Ramos (cell line): Measurements from ENCODE around the gene ADAM17.

Experiments
- in situ Hi-C: fragments of 300-500 bp; cut with MboI; formaldehyde crosslinking; loops from one replicate; pipeline ENCODE4 v1.14.3; 2022; ENCODE audit warnings: low sequenced_read_pairs; ENCODE audit not compliant: unreplicated experiment

Gene ADAM17

GRCh38 chr2:9474361-9475057, 81.1 kb downstream of the ADAM17 start, which contains the start of gene IAH1:
TSS of gene IAH1 (plus strand) at chr2:9474551. CDS start at chr2:9474567, 16 bp downstream.
- in situ Hi-C loops: no loop called here

- in situ Hi-C loops: no loop called here
Measured at GRCh38 chr2:9473985-9474360, 81.7 kb downstream of the ADAM17 start.

- in situ Hi-C loops: no loop called here
Measured at GRCh38 chr2:9473308-9473984, 82.2 kb downstream of the ADAM17 start.

GRCh38 chr2:9472511-9472910, 83.1 kb downstream of the ADAM17 start:
- in situ Hi-C loops: no loop called here

- in situ Hi-C loops: no loop called here
Measured at GRCh38 chr2:9471206-9471605, 84.4 kb downstream of the ADAM17 start.

- in situ Hi-C loops: no loop called here
Measured at GRCh38 chr2:9467687-9468086, 87.9 kb downstream of the ADAM17 start.

- in situ Hi-C loops: no loop called here
Measured at GRCh38 chr2:9466147-9466683, 89.4 kb downstream of the ADAM17 start.

GRCh38 chr2:9465170-9465569, 90.5 kb downstream of the ADAM17 start:
- in situ Hi-C loops: no loop called here

GRCh38 chr2:9463698-9464034, 92.0 kb downstream of the ADAM17 start:
- in situ Hi-C loops: no loop called here

GRCh38 chr2:9462886-9463697, 92.5 kb downstream of the ADAM17 start:
- in situ Hi-C loops: no loop called here

- in situ Hi-C loops: no loop called here
Measured at GRCh38 chr2:9462313-9462712, 93.3 kb downstream of the ADAM17 start.

- in situ Hi-C loops: no loop called here
Measured at GRCh38 chr2:9461079-9461478, 94.6 kb downstream of the ADAM17 start.

- in situ Hi-C loops: no loop called here
Measured at GRCh38 chr2:9460441-9461017, 95.1 kb downstream of the ADAM17 start.

GRCh38 chr2:9451231-9451630, 104.4 kb downstream of the ADAM17 start:
- in situ Hi-C loops: no loop called here

- in situ Hi-C loops: no loop called here
Measured at GRCh38 chr2:9445089-9445488, 110.5 kb downstream of the ADAM17 start.

GRCh38 chr2:9443526-9443925, 112.1 kb downstream of the ADAM17 start:
- in situ Hi-C loops: no loop called here

- in situ Hi-C loops: no loop called here
Measured at GRCh38 chr2:9441556-9441955, 114.1 kb downstream of the ADAM17 start.

- in situ Hi-C loops: no loop called here
Measured at GRCh38 chr2:9440058-9440727, 115.4 kb downstream of the ADAM17 start.

GRCh38 chr2:9439536-9439935, 116.1 kb downstream of the ADAM17 start:
- in situ Hi-C loops: no loop called here
